ENCODE results near the gene KPNA5. TPM values are rescaled to one million over a fixed set of nuclear protein-coding genes. Genes with fewer than 3 reads are reported as not detected.
A peak's percentile ranks its signal among the peaks of the same experiment; 100 is the strongest.

The KPNA5 gene
- total RNA-seq (10 to 100 TPM; 14.4 to 50.6 (median 36.5) TPM), polyA plus RNA-seq (1 to 10 TPM; 7.1 to 9.3 TPM)
- long read RNA-seq, donor 1, full-length matches to known transcripts = 11 of 24 reads
- long read RNA-seq, donor 1, partial matches to known transcripts = 5 of 24 reads
- long read RNA-seq, donor 1, other reads (novel, unspliced or antisense) = 8 of 24 reads
- long read RNA-seq, donor 2, full-length matches to known transcripts = 4 of 4 reads
- long read RNA-seq, donor 2, partial matches to known transcripts = 0 of 4 reads
- long read RNA-seq, donor 2, other reads (novel, unspliced or antisense) = 0 of 4 reads
- long read RNA-seq, donor 3, full-length matches to known transcripts = 38 of 47 reads
- long read RNA-seq, donor 3, partial matches to known transcripts = 3 of 47 reads
- long read RNA-seq, donor 3, other reads (novel, unspliced or antisense) = 6 of 47 reads

DNA sequence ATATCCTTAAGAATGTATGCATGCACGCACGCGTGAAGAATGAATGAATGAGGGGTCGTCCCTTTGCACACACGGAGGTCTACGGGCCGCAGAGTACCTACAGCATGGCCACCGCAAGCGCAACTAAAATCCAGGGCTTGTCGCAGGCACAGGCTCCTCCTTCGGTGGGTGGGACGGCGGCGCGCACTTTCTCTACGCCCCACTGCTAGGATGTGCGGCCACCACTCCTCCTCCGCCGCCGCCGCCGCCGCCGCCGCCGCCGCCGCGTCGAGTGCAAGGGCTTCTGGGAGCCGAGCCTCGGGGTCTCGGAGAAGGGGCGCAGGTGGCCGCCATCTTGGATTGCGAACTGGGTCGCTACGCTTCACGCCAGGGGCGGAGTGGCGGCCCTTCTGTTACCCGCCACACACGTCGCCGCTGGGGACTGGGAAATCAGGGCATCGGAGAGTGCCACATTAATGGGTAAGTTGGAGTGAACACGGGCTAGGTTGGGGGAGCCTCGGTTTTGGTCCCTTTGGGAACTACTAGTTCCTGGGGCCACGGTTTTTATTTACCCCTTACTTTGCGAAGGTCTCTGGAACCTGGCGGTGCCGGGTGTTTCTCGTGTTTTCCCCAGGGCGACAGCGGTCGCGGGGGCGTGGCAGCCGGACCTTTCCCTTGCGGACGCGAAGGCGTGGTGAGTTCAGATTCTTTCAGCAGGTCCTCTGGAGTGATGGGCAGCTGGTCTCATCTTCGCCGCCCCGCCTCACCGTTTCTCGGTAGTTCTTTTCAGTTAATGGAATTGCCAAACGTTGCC, at the start of gene KPNA5:
TSS of gene KPNA5 (plus strand) at position 332 of the 793 bp plus-strand sequence. CDS start at position 456, 124 bp downstream.
- TF ChIP-seq CTCF (IDR thresholded peaks at IDR 0.05) (no peak), EP300 (IDR thresholded peaks at IDR 0.05) (no peak), POLR2A (IDR thresholded peaks at IDR 0.05) (peak; percentile 54)
- H3K9me3 ChIP-seq = no peaks in the 10 kb centered on the region
- no peaks in the 10 kb centered on the region for H3K36me3 ChIP-seq
- DNase-seq = peak; percentile 84 to 92 (median 87)
- peak within 1 kb of the TSS; percentile 93 for H3K4me3 ChIP-seq
- intact Hi-C loops (cut with DNase I) = no loop called here
- peak within 1 kb of the TSS; percentile 75 to 93 for H3K27ac ChIP-seq
- 0 to 1% (median 1%) methylated on average over 69 of the region's 69 CpGs for WGBS, 3 donors
- H3K4me1 ChIP-seq (ENCODE audit: insufficient read depth) = peaks cover 1% of the 10 kb centered on the region
- H3K27me3 ChIP-seq = no peaks in the 10 kb centered on the region

DNA sequence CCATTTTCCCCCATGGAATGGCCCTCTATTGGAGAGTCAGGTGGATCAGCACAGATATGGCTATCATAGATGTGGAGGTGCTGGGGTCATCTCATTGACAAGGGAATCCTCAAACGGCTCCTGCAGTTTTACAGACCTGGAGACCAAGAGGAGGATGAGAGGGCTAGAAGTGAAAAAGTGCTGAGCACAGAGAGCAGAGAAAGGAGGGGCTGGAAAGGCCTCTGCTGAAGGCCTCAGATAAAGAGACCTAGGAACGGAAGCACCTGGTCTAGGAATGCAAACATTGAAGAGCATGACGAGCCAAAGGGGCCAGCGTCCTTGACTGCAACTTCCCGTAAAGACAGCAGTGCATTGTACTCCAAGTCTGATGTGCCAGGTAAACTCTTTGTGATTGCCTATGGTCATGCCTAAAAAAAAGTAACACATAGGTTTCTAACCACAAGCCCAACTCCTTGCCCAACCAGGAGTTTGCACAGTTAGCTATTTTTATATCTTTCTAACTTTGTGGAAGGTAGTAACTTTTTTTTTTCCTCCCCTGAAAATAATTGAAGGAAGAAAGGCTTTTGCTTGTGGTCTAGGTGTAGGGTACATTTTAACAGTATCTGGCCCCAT, 49.5 kb upstream of the KPNA5 start:
- 4 to 23% (median 15%) methylated on average over 5 of the region's 5 CpGs for WGBS, 3 donors
- Histone ChIP-seq H3K27ac (no peak overlapping the region), H3K4me3 (no peak overlapping the region), H3K27me3 (no peaks in the 10 kb centered on the region), H3K9me3 (no peaks in the 10 kb centered on the region), H3K4me1 (ENCODE audit: insufficient read depth) (peaks cover 4% of the 10 kb centered on the region), H3K36me3 (no peaks in the 10 kb centered on the region)
- TF ChIP-seq POLR2A (IDR thresholded peaks at IDR 0.05) (no peak), EP300 (IDR thresholded peaks at IDR 0.05) (no peak), CTCF (IDR thresholded peaks at IDR 0.05) (no peak)
- intact Hi-C loops (cut with DNase I) = no loop called here
- DNase-seq = peak in 2 of 5 donors; percentile 10 to 48

GRCh38 chr6:116633685-116634084, 47.3 kb upstream of the KPNA5 start:
- H3K27me3 ChIP-seq = no peaks in the 10 kb centered on the region
- no peak for TF ChIP-seq POLR2A (IDR thresholded peaks at IDR 0.05)
- no peak for TF ChIP-seq EP300 (IDR thresholded peaks at IDR 0.05)
- no peak for TF ChIP-seq CTCF (IDR thresholded peaks at IDR 0.05)
- no peaks in the 10 kb centered on the region for H3K36me3 ChIP-seq
- H3K9me3 ChIP-seq = no peaks in the 10 kb centered on the region
- DNase-seq = no peak
- H3K4me1 ChIP-seq (ENCODE audit: insufficient read depth) = peaks cover 4% of the 10 kb centered on the region
- H3K4me3 ChIP-seq = no peak overlapping the region
- intact Hi-C loops (cut with DNase I) = no loop called here
- no peak overlapping the region for H3K27ac ChIP-seq
- 82 to 92% (median 90%) methylated on average over 2 of the region's 2 CpGs for WGBS, 3 donors

DNA sequence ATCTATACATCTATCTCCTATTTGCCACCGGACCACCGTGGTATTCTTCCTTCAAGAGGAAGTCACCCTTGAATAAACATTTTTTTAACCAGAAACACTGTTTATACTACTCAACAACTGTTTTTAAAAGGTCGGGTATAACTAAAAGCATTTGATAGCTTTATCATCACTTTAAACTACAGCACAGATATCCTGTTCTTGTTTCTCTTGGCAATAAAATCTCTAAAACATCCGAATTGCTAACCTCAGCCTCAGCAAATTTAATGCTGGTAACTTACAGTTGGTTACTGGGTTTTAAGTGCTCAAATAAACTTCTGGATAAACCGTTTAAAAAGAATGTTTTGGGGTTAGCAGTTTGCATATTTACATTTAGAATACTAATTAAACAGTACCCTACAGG, 32.9 kb upstream of the KPNA5 start:
- no peaks in the 10 kb centered on the region for H3K27me3 ChIP-seq
- H3K27ac ChIP-seq = no peak overlapping the region
- no peaks in the 10 kb centered on the region for H3K36me3 ChIP-seq
- intact Hi-C loops (cut with DNase I) = no loop called here
- TF ChIP-seq POLR2A (IDR thresholded peaks at IDR 0.05) = no peak
- no peak for TF ChIP-seq EP300 (IDR thresholded peaks at IDR 0.05)
- no peak for TF ChIP-seq CTCF (IDR thresholded peaks at IDR 0.05)
- WGBS, 3 donors = 5 to 24% (median 9%) methylated on average over 5 of the region's 5 CpGs
- H3K4me1 ChIP-seq (ENCODE audit: insufficient read depth) = no peaks in the 10 kb centered on the region
- no peak overlapping the region for H3K4me3 ChIP-seq
- DNase-seq = no peak
- H3K9me3 ChIP-seq = no peaks in the 10 kb centered on the region
